ENCODE measurements around the gene RBBP5.

GRCh38 chr1:205144046-205144720 lies 22.4 kb upstream of the RBBP5 start:
- no peak for TF ChIP-seq POLR2AphosphoS5 (IDR thresholded peaks at IDR 0.05; ENCODE audit: low read depth, low read length)
- TF ChIP-seq POLR2A (IDR thresholded peaks at IDR 0.05; ENCODE audit: low read depth, low read length): no peak
